ENCODE data around the gene GALNTL6.

- TF ChIP-seq CTCF (IDR thresholded peaks at IDR 0.05; ENCODE audit: extremely low read depth in 1 of 2, insufficient read depth in 1 of 2, low read depth in 1 of 2, low read length in 2 of 2) (no peak), GATA2 (IDR thresholded peaks at IDR 0.05; ENCODE audit: insufficient read depth, insufficient read length, low read depth, low read length) (no peak), EZH2 (IDR thresholded peaks at IDR 0.05; ENCODE audit: borderline replicate concordance, low read depth, low read length, severe bottlenecking) (no peak), FOS (IDR thresholded peaks at IDR 0.05; ENCODE audit: borderline replicate concordance, insufficient read depth, low read length) (no peak)
Observed at GRCh38 chr4:172707622-172708021, 894.4 kb downstream of the GALNTL6 start.

Data from endothelial cell of umbilical vein (primary cell).